Upper lobe of right lung (tissue), 1 donor: Measurements from ENCODE around the gene UROC1. TPM values are rescaled to one million over a fixed set of nuclear protein-coding genes. Genes with fewer than 3 reads are reported as not detected.

Source experiments
- ATAC-seq: fragments of 200-7000 bp; cut with Tn5 transposase; one replicate; pipeline ENCODE4 v1.9.1; 2020; ENCODE audit warnings: mild to moderate bottlenecking, moderate library complexity
- DNase-seq: peaks from one replicate; pipeline ENCODE4 v3.0.0-alpha.2; 2020
- H3K27ac ChIP-seq: fragments of 200-600 bp; one replicate; pipeline ENCODE4 v1.8.0; 2022
- H3K27me3 ChIP-seq: fragments of 200-600 bp; one replicate; pipeline ENCODE4 v1.8.0; 2022; ENCODE audit warnings: mild to moderate bottlenecking
- H3K36me3 ChIP-seq: fragments of 200-600 bp; one replicate; pipeline ENCODE4 v1.8.0; 2022
- H3K4me1 ChIP-seq: fragments of 200-600 bp; one replicate; pipeline ENCODE4 v1.8.0; 2022
- H3K4me3 ChIP-seq: fragments of 200-600 bp; one replicate; pipeline ENCODE4 v1.8.0; 2022; ENCODE audit warnings: mild to moderate bottlenecking
- H3K9me3 ChIP-seq: fragments of 200-600 bp; one replicate; pipeline ENCODE4 v1.8.0; 2022
- intact Hi-C: fragments of 100-400 bp; cut with DNase I; formaldehyde crosslinking; loops from one replicate; pipeline ENCODE4 v1.11.0; 2022
- total RNA-seq: library from RNA; stranded (reverse); fragmentation: NEBNext Ultra II Directional; extraction: Animal tissue kit (Norgen Biotek cat#: 25700); gene quantifications from one replicate; pipeline ENCODE4 v1.2.1, GENCODE V29; 2021
- TF ChIP-seq, protein P1 (sequence below): fragments of 200-600 bp; IDR thresholded peaks from one replicate; pipeline ENCODE4 v1.8.0; 2022; ENCODE audit warnings: antibody characterized with exemption
- donor health status: DM: no; HTN: yes; CAD: no; lungs with severe emphysema.

UROC1 gene
- total RNA-seq, 1 donor from 2014 or later = not detected

DNA sequence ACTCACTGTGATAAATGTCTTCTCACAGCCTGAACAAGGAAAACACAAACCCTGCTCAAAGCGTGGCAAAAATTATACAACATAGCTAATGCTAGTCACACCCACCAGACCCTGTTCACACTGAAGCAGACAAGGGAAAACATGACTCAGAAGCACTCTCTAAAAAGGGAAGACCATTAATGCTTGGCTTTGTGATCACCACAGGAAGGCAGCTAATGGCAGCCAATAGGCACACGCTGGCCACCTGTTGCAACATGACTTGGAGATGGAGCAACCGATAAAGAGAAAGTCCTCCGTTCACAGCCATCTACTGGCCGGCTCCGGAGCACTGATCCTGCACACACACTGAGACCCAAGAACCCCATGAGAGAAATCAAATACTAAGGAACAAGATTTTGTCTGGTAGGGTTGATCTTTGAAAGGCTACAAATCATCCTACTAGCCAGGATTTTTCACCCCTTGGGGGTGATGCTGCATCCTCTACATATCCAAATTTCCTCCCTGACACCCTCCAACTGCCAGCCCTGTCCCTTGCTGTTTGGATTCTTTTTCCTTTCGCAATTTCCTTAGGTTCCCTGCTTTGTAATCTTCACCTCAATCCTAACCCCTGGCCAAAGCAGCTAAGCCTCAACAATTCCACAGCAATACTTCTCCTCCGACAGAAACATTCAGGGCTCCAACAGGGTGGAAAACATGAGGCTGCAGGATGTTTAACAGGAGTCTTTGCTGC lies 45.1 kb downstream of the UROC1 start:
- intact Hi-C loops = no loop called here
- Histone ChIP-seq H3K27ac (peak overlapping the region; percentile 69), H3K36me3 (peaks cover 44% of the 10 kb centered on the region), H3K27me3 (no peaks in the 10 kb centered on the region), H3K4me3 (peak overlapping the region; percentile 77), H3K4me1 (peaks cover 57% of the 10 kb centered on the region), H3K9me3 (no peaks in the 10 kb centered on the region)
- peak; percentile 67 for ATAC-seq
- DNase-seq = peak; percentile 85
- TF ChIP-seq, protein P1, sequence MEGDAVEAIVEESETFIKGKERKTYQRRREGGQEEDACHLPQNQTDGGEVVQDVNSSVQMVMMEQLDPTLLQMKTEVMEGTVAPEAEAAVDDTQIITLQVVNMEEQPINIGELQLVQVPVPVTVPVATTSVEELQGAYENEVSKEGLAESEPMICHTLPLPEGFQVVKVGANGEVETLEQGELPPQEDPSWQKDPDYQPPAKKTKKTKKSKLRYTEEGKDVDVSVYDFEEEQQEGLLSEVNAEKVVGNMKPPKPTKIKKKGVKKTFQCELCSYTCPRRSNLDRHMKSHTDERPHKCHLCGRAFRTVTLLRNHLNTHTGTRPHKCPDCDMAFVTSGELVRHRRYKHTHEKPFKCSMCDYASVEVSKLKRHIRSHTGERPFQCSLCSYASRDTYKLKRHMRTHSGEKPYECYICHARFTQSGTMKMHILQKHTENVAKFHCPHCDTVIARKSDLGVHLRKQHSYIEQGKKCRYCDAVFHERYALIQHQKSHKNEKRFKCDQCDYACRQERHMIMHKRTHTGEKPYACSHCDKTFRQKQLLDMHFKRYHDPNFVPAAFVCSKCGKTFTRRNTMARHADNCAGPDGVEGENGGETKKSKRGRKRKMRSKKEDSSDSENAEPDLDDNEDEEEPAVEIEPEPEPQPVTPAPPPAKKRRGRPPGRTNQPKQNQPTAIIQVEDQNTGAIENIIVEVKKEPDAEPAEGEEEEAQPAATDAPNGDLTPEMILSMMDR = peak; percentile 29

DNA sequence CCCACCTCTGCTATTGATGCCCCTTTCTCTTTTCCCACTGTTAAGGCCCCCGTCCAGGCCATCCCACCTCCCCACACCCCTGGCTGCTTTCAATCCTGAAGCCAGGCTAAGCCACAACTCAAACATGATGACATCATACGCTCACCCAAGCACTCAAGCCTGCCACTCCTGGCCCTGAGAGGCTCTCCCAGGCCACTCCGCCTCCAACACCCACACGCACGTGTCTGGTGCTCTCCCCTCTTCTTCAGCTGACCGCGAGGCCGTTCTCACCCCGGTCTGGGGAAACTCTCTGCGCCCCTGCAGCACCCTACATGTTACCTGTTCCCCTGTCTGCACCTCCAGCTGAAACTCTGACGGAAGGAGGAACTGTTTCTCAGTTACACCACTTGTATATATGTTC lies 48.1 kb downstream of the UROC1 start:
- intact Hi-C loops = no loop called here
- peak; percentile 82 for DNase-seq
- Histone ChIP-seq H3K27me3 (no peaks in the 10 kb centered on the region), H3K4me1 (peaks cover 67% of the 10 kb centered on the region), H3K36me3 (peaks cover 73% of the 10 kb centered on the region), H3K9me3 (no peaks in the 10 kb centered on the region), H3K27ac (no peak overlapping the region), H3K4me3 (no peak overlapping the region)
- peak; percentile 41 for ATAC-seq
- TF ChIP-seq, protein P1 = no peak

DNA sequence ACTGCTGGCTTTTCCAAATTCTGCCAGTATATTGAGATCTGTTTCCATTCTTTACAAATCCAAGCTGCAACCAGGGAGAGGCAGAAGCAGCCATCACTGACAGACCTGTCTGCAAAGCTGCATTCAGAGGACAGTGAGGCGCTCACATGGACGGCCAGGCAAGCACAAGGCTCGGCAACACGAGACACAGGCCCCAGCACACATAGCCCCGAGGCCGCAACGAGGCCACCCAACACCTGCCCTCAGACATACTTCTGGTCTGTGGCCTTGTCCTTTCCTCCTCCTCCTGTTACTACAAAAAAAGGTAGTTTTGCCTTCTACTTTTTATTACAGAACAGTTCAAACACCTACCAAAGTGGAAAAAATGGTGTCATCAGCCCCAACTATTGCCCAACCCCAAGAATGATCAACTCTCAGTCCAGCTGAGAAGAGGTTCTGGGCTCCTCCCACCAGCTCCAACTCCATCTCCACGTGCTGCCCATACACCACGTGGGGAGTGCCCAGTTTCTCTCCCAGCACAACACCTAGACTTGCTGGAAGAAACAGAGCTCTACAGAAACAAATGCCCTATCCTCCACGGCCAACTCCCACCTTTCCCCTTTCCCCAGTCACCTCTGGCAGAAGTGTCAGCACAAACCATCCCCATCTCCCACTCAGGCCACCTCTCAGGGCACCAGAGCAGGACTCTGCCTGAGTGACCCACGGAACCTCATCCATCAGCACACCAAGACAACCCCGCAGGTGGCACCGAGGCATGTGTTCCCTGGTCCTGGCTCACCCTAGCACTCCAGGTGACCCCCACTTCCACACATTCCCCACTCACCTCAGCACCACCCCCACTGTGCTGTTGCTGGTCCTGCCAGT lies 49.3 kb downstream of the UROC1 start:
- Histone ChIP-seq H3K9me3 (no peaks in the 10 kb centered on the region), H3K4me3 (no peak overlapping the region), H3K27me3 (no peaks in the 10 kb centered on the region), H3K27ac (no peak overlapping the region), H3K4me1 (peaks cover 55% of the 10 kb centered on the region), H3K36me3 (peaks cover 86% of the 10 kb centered on the region)
- ATAC-seq (peak; percentile 54), DNase-seq (peak; percentile 73)
- intact Hi-C loops = no loop called here
- TF ChIP-seq, protein P1 = no peak

DNA sequence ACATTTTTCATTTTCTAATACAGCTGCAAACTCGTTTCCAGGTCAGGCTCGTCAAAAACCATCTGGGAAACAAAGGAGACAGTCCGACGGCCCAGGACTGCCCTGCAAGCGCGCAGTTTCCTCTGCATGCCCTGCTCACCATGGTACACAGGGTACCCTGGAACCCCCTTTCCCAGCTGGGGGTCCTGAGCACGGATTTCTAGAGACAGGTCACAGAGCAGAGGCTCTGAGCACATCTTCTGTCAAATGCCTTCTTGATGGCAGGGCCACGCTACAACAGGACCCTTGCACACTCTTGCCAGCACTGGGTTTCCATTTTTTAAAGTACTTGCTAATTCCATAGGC lies 50.0 kb downstream of the UROC1 start:
- peaks cover 92% of the 10 kb centered on the region for H3K36me3 ChIP-seq
- intact Hi-C loops = no loop called here

DNA sequence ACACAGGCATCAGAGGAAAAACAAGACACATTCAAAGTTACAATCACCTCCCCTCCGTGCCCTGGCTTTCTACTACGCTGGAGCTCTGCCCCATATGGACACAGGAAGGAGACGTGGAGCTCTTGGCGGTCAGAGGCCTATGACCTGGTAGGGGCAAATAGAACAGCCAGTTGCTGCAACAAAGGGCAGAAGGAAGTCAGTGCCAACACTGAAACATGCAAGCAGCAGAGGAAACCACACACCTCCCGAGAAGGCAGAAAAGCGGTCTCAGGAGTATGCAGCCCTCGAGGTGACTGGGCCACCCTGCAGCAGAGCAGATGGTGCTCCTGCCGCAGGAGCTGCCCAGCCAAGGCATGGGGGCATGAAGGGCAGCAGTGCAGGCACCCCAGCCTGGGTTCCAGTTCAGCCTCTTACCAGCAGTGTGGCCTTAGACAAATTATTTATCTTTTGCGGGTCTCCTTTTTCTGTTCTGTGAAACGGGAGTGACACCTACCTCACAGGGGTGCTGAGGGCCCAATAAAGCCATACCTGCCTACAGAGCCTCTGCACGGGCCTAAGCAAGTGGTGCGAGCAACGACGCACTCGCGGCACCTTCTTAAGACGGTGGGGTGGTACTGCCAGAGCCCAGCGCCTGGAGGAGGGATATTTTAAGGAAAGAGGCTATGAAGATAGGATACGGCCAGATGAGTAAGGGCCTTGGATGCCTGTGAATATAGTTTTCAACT lies 50.5 kb downstream of the UROC1 start:
- TF ChIP-seq, protein P1 = no peak
- ATAC-seq = peak; percentile 53
- Histone ChIP-seq H3K36me3 (peaks cover 98% of the 10 kb centered on the region), H3K4me1 (peaks cover 43% of the 10 kb centered on the region), H3K4me3 (no peak overlapping the region), H3K27me3 (no peaks in the 10 kb centered on the region), H3K9me3 (no peaks in the 10 kb centered on the region), H3K27ac (peak overlapping the region; percentile 44)
- peak; percentile 42 for DNase-seq
- intact Hi-C loops = no loop called here

More for the DNA sequence above, 50.0 kb downstream of the UROC1 start:
- Histone ChIP-seq H3K4me1 (peaks cover 48% of the 10 kb centered on the region), H3K27ac (no peak overlapping the region), H3K9me3 (no peaks in the 10 kb centered on the region), H3K4me3 (no peak overlapping the region), H3K27me3 (no peaks in the 10 kb centered on the region)
- DNase-seq = peak; percentile 22
- TF ChIP-seq, protein P1 = no peak
- no peak for ATAC-seq
